ENCODE measurements around the gene DHFR2. TPM values are rescaled to one million over a fixed set of nuclear protein-coding genes. Genes with fewer than 3 reads are reported as not detected.

Gene DHFR2
- total RNA-seq: 1.1 and 4.3 TPM in 2 replicates

DNA sequence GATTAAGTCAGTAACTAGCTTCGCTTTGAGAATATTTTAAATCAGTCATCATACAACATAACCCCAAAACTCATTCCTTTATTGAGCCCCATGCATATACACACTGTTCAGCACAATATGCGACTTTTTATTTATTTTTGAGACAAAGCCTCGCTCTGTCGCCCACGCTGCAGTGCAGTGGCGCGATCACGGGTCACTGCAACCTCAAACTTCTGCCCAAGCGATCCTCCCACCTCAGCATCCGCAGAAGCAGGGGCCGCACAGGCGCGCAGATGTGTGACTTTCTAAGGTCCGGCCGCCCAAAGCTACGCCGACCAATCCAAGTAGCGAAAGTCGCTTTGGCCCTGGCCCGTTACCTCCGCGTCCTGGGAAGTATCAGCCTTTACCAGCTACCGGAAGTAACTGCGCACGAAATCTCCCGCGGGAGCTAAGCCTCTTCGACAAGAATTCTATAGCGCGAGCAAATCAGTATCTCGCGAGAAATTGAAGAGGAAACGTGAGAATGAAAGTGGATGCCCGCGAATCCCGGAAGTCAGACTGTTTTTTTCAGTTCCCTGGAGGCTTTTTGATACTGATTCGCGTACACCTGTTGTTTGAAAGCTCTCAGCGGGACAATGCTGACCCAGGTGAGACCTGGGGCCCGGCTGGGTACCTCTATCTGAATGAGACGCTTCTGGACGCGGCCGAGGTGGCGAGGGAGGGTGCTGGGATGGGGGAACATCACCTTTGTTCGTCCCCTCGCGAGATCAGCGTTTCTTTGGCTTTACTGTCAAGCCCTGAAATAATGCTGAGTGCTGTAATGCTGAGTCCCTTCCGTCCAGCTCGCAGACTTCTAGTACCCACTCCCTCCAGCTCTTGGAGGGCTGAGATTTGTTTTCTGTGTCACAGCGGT lies at the start of gene DHFR2, which contains the start of gene NSUN3:
TSS of gene DHFR2 (minus strand) at position 404 of the 892 bp plus-strand sequence. CDS start 1,405 bp downstream, outside the sequence.
TSS of gene NSUN3 (plus strand) at position 549 of the 892 bp plus-strand sequence. CDS start at position 615, 66 bp downstream.

DNA sequence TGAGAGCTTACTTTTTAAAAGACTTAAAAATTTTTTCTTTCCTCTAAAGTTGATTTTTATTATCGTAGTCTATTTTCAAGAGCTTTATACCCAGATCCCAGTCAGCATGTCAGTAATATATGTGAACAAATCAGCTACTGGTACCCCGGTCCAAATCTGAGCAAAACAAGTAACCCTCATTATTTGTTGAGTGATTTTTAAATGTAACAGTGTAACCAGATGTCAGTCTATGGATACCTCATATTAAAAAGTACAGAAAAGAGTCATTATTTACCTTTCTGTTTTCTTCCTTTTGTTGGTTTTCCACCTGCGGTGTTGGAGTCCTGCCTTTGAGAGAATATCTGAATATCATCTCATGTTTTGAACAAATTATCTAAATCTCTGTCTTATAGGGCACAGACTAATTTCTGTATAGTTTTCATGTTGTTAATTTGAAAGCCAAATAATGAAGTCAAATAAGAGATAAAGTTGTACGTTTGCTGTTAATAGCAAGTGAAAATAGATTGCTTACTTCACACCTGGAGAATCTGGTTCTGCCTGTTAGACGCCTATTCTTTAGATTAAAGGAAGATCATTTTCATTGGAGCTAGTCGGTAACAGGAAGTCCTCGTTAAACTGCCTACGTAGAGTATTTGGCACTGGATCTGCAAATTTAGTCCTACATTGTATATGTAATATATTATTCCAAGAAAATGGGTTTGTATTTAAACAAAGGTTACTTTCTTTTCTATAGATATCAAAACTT lies 34.5 kb downstream of the DHFR2 start, which contains the start of gene STX19:
TSS of gene STX19 (minus strand) at position 505 of the 745 bp plus-strand sequence. CDS start 13,328 bp downstream, outside the sequence.

Other genes with a start within 250 kb of the DHFR2 start
- 11.5 and 16.3 TPM in 2 replicates for gene PROS1, start 89.0 kb downstream of the DHFR2 start, total RNA-seq
- 6.0 and 12.7 TPM in 2 replicates for gene ARL13B, start 82.8 kb downstream of the DHFR2 start, total RNA-seq
- not detected in 2 replicates for gene STX19, start 34.3 kb downstream of the DHFR2 start, total RNA-seq
- 7.9 and 21.6 TPM in 2 replicates for gene NSUN3, start 145 bp upstream of the DHFR2 start, total RNA-seq

Measured in bladder microvascular endothelial cell (primary cell).